T-helper 17 cell (primary cell): ENCODE data around the gene PLEKHG5. TPM values are rescaled to one million over a fixed set of nuclear protein-coding genes. Genes with fewer than 3 reads are reported as not detected.

Experiments
- ATAC-seq: fragments of 150-1000 bp; cut with Tn5 transposase; 2 replicates; pipeline ENCODE4 v1.10.0; 2021; ENCODE audit warnings: mild to moderate bottlenecking, moderate library complexity
- DNase-seq, 3 donors: peaks; one replicate each; pipeline versions ENCODE4 v3.0.0 to v3.0.0-alpha.2; 2020 to 2021
- H3K9me3 ChIP-seq: one replicate; pipeline ENCODE4 v1.7.0; 2013; ENCODE audit warnings: low read length, mild to moderate bottlenecking; ENCODE audit not compliant: control insufficient read depth, poor library complexity, severe bottlenecking
- H3K27ac Mint-ChIP-seq: one replicate; pipeline ENCODE4 v1.8.0; 2022; ENCODE audit warnings: mild to moderate bottlenecking, moderate library complexity, mixed read lengths
- H3K27me3 Mint-ChIP-seq: one replicate; pipeline ENCODE4 v1.8.0; 2022; ENCODE audit warnings: mixed read lengths
- H3K36me3 Mint-ChIP-seq: one replicate; pipeline ENCODE4 v1.8.0; 2022; ENCODE audit warnings: low read depth, mixed read lengths
- H3K4me1 Mint-ChIP-seq: one replicate; pipeline ENCODE4 v1.8.0; 2022; ENCODE audit warnings: mild to moderate bottlenecking, mixed read lengths
- H3K4me3 Mint-ChIP-seq: one replicate; pipeline ENCODE4 v1.8.0; 2022; ENCODE audit warnings: mild to moderate bottlenecking, moderate library complexity, mixed read lengths
- total RNA-seq, 4 donors: library from RNA in 2 of 4; stranded (reverse) in 2 of 4; gene quantifications; one replicate each; pipeline ENCODE4 v1.2.3 and lab custom pipeline; 2022 to 2026

Gene PLEKHG5, protein sequence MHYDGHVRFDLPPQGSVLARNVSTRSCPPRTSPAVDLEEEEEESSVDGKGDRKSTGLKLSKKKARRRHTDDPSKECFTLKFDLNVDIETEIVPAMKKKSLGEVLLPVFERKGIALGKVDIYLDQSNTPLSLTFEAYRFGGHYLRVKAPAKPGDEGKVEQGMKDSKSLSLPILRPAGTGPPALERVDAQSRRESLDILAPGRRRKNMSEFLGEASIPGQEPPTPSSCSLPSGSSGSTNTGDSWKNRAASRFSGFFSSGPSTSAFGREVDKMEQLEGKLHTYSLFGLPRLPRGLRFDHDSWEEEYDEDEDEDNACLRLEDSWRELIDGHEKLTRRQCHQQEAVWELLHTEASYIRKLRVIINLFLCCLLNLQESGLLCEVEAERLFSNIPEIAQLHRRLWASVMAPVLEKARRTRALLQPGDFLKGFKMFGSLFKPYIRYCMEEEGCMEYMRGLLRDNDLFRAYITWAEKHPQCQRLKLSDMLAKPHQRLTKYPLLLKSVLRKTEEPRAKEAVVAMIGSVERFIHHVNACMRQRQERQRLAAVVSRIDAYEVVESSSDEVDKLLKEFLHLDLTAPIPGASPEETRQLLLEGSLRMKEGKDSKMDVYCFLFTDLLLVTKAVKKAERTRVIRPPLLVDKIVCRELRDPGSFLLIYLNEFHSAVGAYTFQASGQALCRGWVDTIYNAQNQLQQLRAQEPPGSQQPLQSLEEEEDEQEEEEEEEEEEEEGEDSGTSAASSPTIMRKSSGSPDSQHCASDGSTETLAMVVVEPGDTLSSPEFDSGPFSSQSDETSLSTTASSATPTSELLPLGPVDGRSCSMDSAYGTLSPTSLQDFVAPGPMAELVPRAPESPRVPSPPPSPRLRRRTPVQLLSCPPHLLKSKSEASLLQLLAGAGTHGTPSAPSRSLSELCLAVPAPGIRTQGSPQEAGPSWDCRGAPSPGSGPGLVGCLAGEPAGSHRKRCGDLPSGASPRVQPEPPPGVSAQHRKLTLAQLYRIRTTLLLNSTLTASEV
- total RNA-seq: 10 to 100 TPM; 10.8 to 12.8 TPM
- total RNA-seq (lab: John Stamatoyannopoulos, UW): 16.8 to 35.5 reads per million in 2 donors

GRCh38 chr1:6491480-6491962 is at the start of gene PLEKHG5:
PLEKHG5 (minus strand) TSS chr1:6491667; CDS start chr1:6477571, 14,096 bp downstream.
- H3K9me3 ChIP-seq: no peaks in the 10 kb centered on the region
- peaks cover 10% of the 10 kb centered on the region for H3K27me3 Mint-ChIP-seq
- peaks cover 2% of the 10 kb centered on the region for H3K36me3 Mint-ChIP-seq
- no peak for ATAC-seq
- no peak for DNase-seq
- peak within 1 kb of the TSS; percentile 92 for H3K27ac Mint-ChIP-seq
- peak within 1 kb of the TSS; percentile 89 for H3K4me3 Mint-ChIP-seq
- peaks cover 25% of the 10 kb centered on the region for H3K4me1 Mint-ChIP-seq

GRCh38 chr1:6538956-6539355 is 47.5 kb upstream of the PLEKHG5 start:
- Mint-ChIP-seq H3K4me1 (peaks cover 5% of the 10 kb centered on the region), H3K27me3 (no peaks in the 10 kb centered on the region), H3K36me3 (no peaks in the 10 kb centered on the region), H3K27ac (peak overlapping the region; percentile 27), H3K4me3 (no peak overlapping the region)
- H3K9me3 ChIP-seq: no peaks in the 10 kb centered on the region
- ATAC-seq (no peak), DNase-seq (no peak)

DNA sequence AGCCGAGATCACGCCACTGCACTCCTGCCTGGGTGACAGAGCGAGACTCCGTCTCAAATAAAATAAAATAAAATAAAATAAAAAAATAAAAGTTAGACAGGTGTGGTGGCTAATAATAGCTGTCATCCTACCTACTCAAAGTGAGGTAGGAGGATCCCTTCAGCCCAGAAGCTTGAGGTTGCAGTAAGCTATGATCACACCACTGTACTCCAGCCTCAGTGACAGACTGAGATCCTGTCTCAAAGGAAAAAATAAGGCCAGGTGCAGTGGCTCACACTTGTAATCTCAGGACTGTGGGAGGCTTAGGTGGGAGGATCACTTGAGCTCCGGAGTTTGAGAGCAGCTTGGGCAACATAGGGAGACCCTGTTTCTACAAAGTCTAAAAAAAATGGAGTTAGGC is 44.8 kb upstream of the PLEKHG5 start:
- H3K27ac Mint-ChIP-seq: no peak overlapping the region
- no peaks in the 10 kb centered on the region for H3K9me3 ChIP-seq
- H3K4me1 Mint-ChIP-seq: peaks cover 5% of the 10 kb centered on the region

GRCh38 chr1:6535214-6535613 is 43.7 kb upstream of the PLEKHG5 start:
- Mint-ChIP-seq H3K4me1 (peaks cover 5% of the 10 kb centered on the region), H3K27ac (no peak overlapping the region)

More for the DNA sequence above, 44.8 kb upstream of the PLEKHG5 start:
- H3K4me3 Mint-ChIP-seq: no peak overlapping the region
- H3K27me3 Mint-ChIP-seq: no peaks in the 10 kb centered on the region
- no peak for DNase-seq
- peaks cover 2% of the 10 kb centered on the region for H3K36me3 Mint-ChIP-seq
- ATAC-seq: no peak

DNA sequence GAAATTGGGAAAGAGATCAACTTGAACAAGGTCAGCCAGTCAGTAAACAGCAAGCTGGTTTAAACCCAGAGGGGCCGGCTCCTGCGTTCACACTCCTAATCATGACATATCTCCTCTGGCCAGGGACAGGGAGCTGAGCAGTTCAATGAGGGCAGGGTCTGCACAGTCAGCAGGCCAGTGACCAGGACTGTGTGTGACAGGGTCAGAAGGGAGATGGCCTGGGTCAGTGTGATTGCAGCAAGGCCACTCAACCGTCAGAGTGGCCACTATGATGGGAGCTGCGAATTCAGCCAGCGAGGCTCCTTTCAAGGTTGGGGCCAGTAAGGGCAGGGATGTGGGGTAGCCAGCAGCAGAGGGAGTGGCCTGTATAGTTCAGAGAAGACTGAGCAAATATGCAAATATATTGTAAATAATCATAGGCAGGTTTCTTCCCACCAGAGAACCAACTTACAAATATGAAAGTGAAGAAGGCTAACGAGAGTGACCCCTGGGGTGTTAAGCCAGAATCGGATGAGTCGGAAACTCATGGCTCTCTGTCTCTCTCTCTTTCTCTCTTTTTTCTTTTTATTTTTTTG is 42.9 kb upstream of the PLEKHG5 start:
- H3K4me3 Mint-ChIP-seq: no peak overlapping the region
- H3K36me3 Mint-ChIP-seq: peaks cover 2% of the 10 kb centered on the region
- H3K27ac Mint-ChIP-seq: no peak overlapping the region
- DNase-seq (no peak), ATAC-seq (no peak)
- no peaks in the 10 kb centered on the region for H3K27me3 Mint-ChIP-seq
- H3K4me1 Mint-ChIP-seq: peaks cover 3% of the 10 kb centered on the region
- H3K9me3 ChIP-seq: no peaks in the 10 kb centered on the region

More at GRCh38 chr1:6535214-6535613, 43.7 kb upstream of the PLEKHG5 start:
- Mint-ChIP-seq H3K4me3 (no peak overlapping the region), H3K36me3 (peaks cover 2% of the 10 kb centered on the region), H3K27me3 (no peaks in the 10 kb centered on the region)
- H3K9me3 ChIP-seq: no peaks in the 10 kb centered on the region
- ATAC-seq: no peak
- DNase-seq: no peak

DNA sequence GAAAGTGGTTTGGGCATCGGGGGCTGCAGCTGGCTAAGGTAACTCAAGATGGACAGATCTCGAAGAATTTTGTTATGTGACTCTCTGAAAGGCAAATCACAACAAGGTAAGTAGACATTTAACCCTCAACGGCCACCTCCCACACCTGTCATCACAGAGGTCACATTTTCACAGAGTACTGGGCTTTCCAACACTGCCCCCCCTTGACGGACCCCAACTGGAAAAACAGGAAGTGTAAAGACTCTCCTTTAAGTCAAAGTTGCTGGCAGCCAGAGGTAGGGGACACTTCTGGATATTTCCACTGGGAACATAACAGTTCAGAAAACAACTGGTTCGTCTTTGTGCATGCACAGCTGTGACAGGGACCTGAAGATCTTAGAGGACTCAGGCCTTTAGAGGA is 40.5 kb upstream of the PLEKHG5 start:
- H3K27ac Mint-ChIP-seq: no peak overlapping the region
- DNase-seq (no peak), ATAC-seq (no peak)
- H3K36me3 Mint-ChIP-seq: peaks cover 2% of the 10 kb centered on the region
- H3K4me3 Mint-ChIP-seq: no peak overlapping the region
- H3K4me1 Mint-ChIP-seq: peaks cover 5% of the 10 kb centered on the region
- no peaks in the 10 kb centered on the region for H3K27me3 Mint-ChIP-seq
- no peaks in the 10 kb centered on the region for H3K9me3 ChIP-seq

- Mint-ChIP-seq H3K4me3 (no peak overlapping the region), H3K4me1 (peaks cover 5% of the 10 kb centered on the region), H3K27ac (no peak overlapping the region), H3K27me3 (no peaks in the 10 kb centered on the region), H3K36me3 (peaks cover 2% of the 10 kb centered on the region)
- ATAC-seq (no peak), DNase-seq (no peak)
- H3K9me3 ChIP-seq: no peaks in the 10 kb centered on the region
These were observed 39.2 kb upstream of the PLEKHG5 start for GRCh38 chr1:6530504-6531160.

DNA sequence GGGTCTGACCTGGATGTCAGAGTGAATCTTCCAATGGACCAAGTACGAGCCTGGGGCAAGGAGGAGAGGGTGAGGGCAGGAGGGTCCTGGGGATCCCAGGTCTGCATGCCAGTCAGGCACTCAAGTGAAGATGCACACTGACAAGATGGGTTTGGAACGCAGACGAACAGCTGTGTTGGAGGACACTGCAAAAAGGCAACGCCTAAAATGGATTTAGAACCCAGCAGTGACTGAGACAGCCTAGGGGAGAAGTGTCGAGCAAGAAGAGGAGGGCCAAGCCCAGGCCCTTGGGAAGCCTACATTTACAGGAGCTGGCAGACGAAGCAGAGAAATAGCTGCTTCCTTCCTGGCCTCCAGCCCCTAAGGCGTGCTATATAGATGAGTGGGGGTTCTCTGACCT is 37.0 kb upstream of the PLEKHG5 start:
- ATAC-seq: no peak
- H3K4me1 Mint-ChIP-seq: peaks cover 6% of the 10 kb centered on the region
- no peak overlapping the region for H3K27ac Mint-ChIP-seq
- H3K9me3 ChIP-seq: no peaks in the 10 kb centered on the region
- no peaks in the 10 kb centered on the region for H3K27me3 Mint-ChIP-seq
- no peak overlapping the region for H3K4me3 Mint-ChIP-seq
- no peak for DNase-seq
- peaks cover 2% of the 10 kb centered on the region for H3K36me3 Mint-ChIP-seq

GRCh38 chr1:6526316-6526715 is 34.8 kb upstream of the PLEKHG5 start:
- Mint-ChIP-seq H3K27ac (no peak overlapping the region), H3K4me3 (no peak overlapping the region), H3K27me3 (no peaks in the 10 kb centered on the region), H3K4me1 (peaks cover 6% of the 10 kb centered on the region), H3K36me3 (no peaks in the 10 kb centered on the region)
- DNase-seq (no peak), ATAC-seq (no peak)
- no peaks in the 10 kb centered on the region for H3K9me3 ChIP-seq

- no peak overlapping the region for H3K27ac Mint-ChIP-seq
- no peak for DNase-seq
- H3K4me1 Mint-ChIP-seq: peaks cover 6% of the 10 kb centered on the region
- H3K36me3 Mint-ChIP-seq: no peaks in the 10 kb centered on the region
- H3K27me3 Mint-ChIP-seq: no peaks in the 10 kb centered on the region
- H3K4me3 Mint-ChIP-seq: no peak overlapping the region
- no peaks in the 10 kb centered on the region for H3K9me3 ChIP-seq
- ATAC-seq: no peak
These were observed 32.1 kb upstream of the PLEKHG5 start for GRCh38 chr1:6523566-6523965.

DNA sequence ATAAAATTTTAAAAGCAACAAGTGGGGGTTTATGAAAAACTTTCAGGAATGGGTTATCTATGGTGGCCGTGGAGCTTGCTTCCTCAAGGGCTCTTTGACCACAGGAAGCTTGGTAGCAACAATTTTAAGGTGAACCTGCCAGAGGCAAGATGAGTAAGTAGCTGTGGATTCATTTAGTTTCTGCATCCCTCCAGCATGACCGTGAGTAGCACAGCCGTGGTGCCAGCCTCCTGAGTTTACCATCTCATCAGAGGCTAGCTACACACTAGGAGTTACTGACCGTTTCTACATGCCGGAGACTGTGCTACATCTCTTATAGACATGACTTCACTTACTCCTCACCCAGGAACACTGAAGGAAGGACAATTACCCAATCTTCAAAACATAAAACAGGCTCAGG is 30.1 kb upstream of the PLEKHG5 start:
- Mint-ChIP-seq H3K4me1 (peaks cover 3% of the 10 kb centered on the region), H3K4me3 (no peak overlapping the region), H3K36me3 (no peaks in the 10 kb centered on the region), H3K27ac (no peak overlapping the region), H3K27me3 (no peaks in the 10 kb centered on the region)
- ATAC-seq: no peak
- no peaks in the 10 kb centered on the region for H3K9me3 ChIP-seq
- no peak for DNase-seq

- Mint-ChIP-seq H3K4me1 (peaks cover 3% of the 10 kb centered on the region), H3K27ac (peak overlapping the region; percentile 32), H3K36me3 (no peaks in the 10 kb centered on the region), H3K27me3 (no peaks in the 10 kb centered on the region), H3K4me3 (no peak overlapping the region)
- no peaks in the 10 kb centered on the region for H3K9me3 ChIP-seq
- DNase-seq (no peak), ATAC-seq (no peak)
These were observed 28.6 kb upstream of the PLEKHG5 start for GRCh38 chr1:6519935-6520671.
